ENCODE results near the gene IL4R. TPM values are rescaled to one million over a fixed set of nuclear protein-coding genes. Genes with fewer than 3 reads are reported as not detected.

IL4R gene
- total RNA-seq, 2 donors from 2014 or later = 30.7 to 89.2 TPM

- intact Hi-C loops (cut with DNase I) = no loop called here
These were observed 23.2 kb downstream of the IL4R start for GRCh38 chr16:27337024-27337423.

GRCh38 chr16:27339180-27339579, 25.4 kb downstream of the IL4R start:
- Histone ChIP-seq H3K27me3 (replicated peaks; ENCODE audit: insufficient read depth) (no peaks in the 10 kb centered on the region), H3K9me3 (no peaks in the 10 kb centered on the region), H3K4me1 (replicated peaks) (no peaks in the 10 kb centered on the region), H3K4me3 (no peak overlapping the region), H3K27ac (no peak overlapping the region), H3K36me3 (peaks cover 0 to 18% of the 10 kb centered on the region in 2 donors)
- TF ChIP-seq POLR2AphosphoS5 (IDR thresholded peaks at IDR 0.05) (no peak), CTCF (IDR thresholded peaks at IDR 0.05) (no peak)
- intact Hi-C loops (cut with DNase I) = no loop called here
- DNase-seq (ENCODE audit: low spot score) = no peak
- 99% methylated on average over 4 of the region's 4 CpGs for WGBS

More at GRCh38 chr16:27337024-27337423, 23.2 kb downstream of the IL4R start:
- Histone ChIP-seq H3K4me3 (no peak overlapping the region), H3K27ac (no peak overlapping the region), H3K27me3 (replicated peaks; ENCODE audit: insufficient read depth) (no peaks in the 10 kb centered on the region), H3K36me3 (peaks cover 0 to 18% of the 10 kb centered on the region in 2 donors), H3K4me1 (replicated peaks) (no peaks in the 10 kb centered on the region), H3K9me3 (no peaks in the 10 kb centered on the region)
- no peak for TF ChIP-seq POLR2A (IDR thresholded peaks at IDR 0.05)
- no peak for TF ChIP-seq CTCF (IDR thresholded peaks at IDR 0.05)
- no peak for TF ChIP-seq POLR2AphosphoS5 (IDR thresholded peaks at IDR 0.05)
- 86% methylated on average over 6 of the region's 6 CpGs for WGBS
- DNase-seq (ENCODE audit: low spot score) = no peak

- Histone ChIP-seq H3K4me3 (no peak overlapping the region), H3K4me1 (replicated peaks) (no peaks in the 10 kb centered on the region), H3K9me3 (no peaks in the 10 kb centered on the region), H3K27ac (no peak overlapping the region), H3K27me3 (replicated peaks; ENCODE audit: insufficient read depth) (no peaks in the 10 kb centered on the region), H3K36me3 (peaks cover 0 to 18% of the 10 kb centered on the region in 2 donors)
- WGBS = 85% methylated on average over 6 of the region's 6 CpGs
- TF ChIP-seq POLR2A (IDR thresholded peaks at IDR 0.05) = no peak
- TF ChIP-seq POLR2AphosphoS5 (IDR thresholded peaks at IDR 0.05) = no peak
- TF ChIP-seq CTCF (IDR thresholded peaks at IDR 0.05) = no peak
- intact Hi-C loops (cut with DNase I) = no loop called here
- no peak for DNase-seq (ENCODE audit: low spot score)
These were observed 26.9 kb downstream of the IL4R start for GRCh38 chr16:27340654-27341053.

GRCh38 chr16:27341549-27341948, 27.8 kb downstream of the IL4R start:
- intact Hi-C loops (cut with DNase I) = no loop called here

More at GRCh38 chr16:27341549-27341948, 27.8 kb downstream of the IL4R start:
- Histone ChIP-seq H3K4me1 (replicated peaks) (no peaks in the 10 kb centered on the region), H3K27me3 (replicated peaks; ENCODE audit: insufficient read depth) (no peaks in the 10 kb centered on the region), H3K27ac (no peak overlapping the region), H3K36me3 (peaks cover 0 to 20% of the 10 kb centered on the region in 2 donors), H3K4me3 (no peak overlapping the region), H3K9me3 (no peaks in the 10 kb centered on the region)
- 89% methylated on average over 9 of the region's 9 CpGs for WGBS
- no peak for TF ChIP-seq POLR2AphosphoS5 (IDR thresholded peaks at IDR 0.05)
- TF ChIP-seq CTCF (IDR thresholded peaks at IDR 0.05) = no peak
- TF ChIP-seq POLR2A (IDR thresholded peaks at IDR 0.05) = no peak
- no peak for DNase-seq (ENCODE audit: low spot score)
